Measurements from ENCODE around the gene CHST14. TPM values are rescaled to one million over a fixed set of nuclear protein-coding genes. Genes with fewer than 3 reads are reported as not detected.

The CHST14 gene, protein sequence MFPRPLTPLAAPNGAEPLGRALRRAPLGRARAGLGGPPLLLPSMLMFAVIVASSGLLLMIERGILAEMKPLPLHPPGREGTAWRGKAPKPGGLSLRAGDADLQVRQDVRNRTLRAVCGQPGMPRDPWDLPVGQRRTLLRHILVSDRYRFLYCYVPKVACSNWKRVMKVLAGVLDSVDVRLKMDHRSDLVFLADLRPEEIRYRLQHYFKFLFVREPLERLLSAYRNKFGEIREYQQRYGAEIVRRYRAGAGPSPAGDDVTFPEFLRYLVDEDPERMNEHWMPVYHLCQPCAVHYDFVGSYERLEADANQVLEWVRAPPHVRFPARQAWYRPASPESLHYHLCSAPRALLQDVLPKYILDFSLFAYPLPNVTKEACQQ
- 5.8 and 6.5 TPM in 2 replicates for total RNA-seq (2014; rRNA removed; shearing (Covaris generic))

DNA sequence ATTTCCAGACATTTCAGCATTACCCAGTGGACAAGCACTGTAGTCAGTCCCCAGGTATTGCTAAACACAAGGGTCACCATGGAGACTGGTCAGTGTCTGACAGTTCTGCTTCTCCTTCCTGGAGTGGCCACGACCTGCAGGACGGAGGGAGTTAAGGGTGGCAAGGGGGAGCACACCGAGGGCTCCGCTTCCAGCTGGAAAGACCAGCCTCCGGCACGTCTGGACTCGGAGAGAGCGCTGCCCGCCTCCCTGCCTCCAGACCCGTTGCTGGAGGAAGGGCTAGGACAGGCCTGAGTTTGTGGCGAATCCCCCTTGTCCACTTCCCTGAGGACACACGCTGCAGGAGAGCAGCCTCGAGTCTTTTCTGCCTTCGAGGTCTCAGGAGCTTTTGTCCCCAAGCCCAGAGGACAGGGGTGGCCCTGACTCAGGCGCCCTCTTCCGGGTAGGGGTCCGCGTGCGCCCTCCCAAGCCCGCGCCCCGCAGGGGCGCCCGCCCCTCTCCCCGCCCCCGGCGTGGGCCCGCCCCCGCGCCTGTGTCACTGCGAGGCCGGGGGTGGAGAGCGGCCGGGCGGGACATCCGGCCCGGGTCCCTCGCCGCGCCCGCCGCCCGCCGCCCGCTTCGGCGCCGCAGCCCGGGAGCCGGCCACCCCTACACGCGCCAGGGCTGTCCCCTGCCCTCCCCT lies at the start of gene CHST14:
Gene CHST14, plus strand, starts transcription at position 562 of the 682 bp plus-strand sequence. CDS start 230 bp downstream, outside the sequence.
- peak; percentile 49 for DNase-seq (ENCODE audit: low spot score)
- in situ Hi-C loops (cut with HindIII; ENCODE audit: low sequenced_read_pairs): no loop called here

DNA sequence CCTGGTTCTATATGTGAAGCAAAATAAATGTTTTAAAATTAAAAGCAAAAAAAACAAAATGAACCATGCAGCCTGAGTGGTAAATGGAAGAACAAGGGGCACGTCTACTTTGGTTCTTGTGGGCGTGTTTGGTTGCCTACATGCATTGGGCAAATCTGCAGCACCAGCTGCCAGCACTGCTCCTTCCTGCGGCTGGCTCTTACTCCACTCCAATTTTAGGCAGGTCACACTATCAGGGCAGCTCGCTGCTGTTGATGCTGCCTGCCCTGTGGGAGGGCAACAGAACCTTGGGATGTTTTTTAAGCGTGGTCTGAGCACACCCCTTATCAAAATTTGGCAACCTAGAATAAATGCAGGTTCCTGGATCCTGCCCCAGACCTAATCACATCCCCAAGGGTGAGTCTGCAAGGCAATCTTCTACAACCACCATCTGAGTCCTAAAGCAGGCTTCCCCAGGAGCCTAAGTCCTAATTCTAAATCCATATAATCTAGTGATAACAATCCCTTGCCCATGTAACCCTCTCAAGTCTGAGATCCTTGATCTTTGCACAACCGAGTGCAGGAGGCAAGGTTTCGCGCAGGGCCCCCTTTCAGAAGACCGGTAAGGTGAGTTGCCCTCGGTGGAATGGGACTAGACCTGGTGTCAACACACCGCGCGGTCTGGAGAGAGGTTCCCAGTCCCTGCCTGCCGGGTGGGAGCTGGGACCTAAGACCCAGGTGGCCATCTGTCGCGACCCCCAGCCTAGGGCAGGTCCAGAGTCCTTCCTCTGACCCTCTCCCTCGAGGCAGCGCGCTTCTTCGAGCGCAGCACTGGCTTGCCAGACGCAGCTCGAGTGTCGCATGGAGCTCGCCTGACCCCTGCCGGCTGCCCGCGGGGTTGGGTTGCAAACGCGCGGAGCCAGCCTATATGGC lies 49.3 kb upstream of the CHST14 start:
- DNase-seq (ENCODE audit: low spot score): peak; percentile 78
- in situ Hi-C loops (cut with HindIII; ENCODE audit: low sequenced_read_pairs): no loop called here

DNA sequence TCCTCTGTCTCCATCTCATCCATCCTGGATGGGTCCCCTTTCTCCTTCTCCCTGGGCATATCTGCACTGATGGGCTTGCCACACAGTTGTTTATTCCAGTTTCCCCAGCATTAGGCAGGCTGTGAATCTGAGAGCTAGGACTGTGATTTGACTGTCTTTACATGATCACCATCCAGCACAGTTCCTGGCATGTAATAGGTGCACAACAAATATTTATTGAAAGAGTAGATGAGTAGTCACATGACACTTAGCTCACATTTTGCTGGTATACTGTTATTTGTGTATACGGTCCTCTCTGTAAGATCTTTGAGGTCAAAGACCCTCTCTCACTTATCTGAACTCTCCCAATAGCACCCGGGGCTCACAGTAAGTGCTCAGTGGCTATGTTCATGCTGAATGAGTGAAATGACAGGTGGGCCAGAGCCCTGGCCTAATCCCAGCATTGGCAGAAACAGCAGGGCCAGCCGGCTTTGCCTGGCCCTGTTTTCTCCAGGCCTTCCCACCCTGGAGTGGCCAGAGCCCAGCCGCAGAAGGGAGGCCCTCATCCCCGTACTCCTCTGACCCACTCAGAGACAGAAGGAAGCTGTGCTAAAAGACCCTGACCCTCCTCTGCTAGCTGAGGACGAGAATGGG lies 46.2 kb upstream of the CHST14 start:
- in situ Hi-C loops (cut with HindIII; ENCODE audit: low sequenced_read_pairs): no loop called here
- no peak for DNase-seq (ENCODE audit: low spot score)

DNA sequence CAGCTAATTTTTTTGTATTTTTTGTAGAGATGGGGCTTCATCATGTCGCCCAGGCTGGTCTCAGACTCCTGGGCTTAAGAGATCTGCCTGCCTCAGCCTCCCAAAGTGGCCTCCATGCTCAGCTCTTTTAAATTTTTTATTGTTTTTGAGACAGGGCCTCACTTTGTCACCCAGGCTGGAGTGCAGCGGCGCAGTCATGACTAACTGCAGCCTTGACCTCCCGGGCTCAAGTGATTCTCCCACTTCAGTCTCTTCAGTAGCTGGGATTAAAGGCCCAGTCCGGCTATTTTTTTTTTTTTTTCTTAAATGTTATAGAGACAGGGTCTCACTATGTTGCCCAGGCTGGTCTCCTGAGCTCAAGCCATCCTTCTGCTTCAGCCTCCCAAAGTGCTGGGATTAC lies 45.1 kb upstream of the CHST14 start:
- DNase-seq (ENCODE audit: low spot score): no peak
- in situ Hi-C loops (cut with HindIII; ENCODE audit: low sequenced_read_pairs): no loop called here

DNA sequence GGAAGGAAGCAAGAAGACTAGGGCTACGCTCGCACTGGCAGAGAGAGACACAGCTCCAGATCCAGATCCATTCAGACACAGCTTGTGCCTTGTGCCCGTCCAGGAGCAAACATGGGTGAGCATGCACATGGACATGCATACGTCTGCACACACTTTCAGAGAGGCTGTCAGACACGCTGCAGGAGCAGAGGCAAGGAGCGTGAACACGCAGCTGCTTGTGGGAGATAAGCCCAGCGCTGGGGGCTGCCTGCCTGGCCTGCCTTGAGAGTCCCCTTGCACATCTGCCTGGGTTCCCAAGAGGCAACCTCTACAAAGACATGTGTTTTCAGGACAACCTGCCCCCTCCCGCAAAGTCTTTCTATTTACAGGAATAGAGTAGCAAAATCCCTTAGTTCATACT lies 43.6 kb upstream of the CHST14 start:
- no peak for DNase-seq (ENCODE audit: low spot score)
- in situ Hi-C loops (cut with HindIII; ENCODE audit: low sequenced_read_pairs): no loop called here

DNA sequence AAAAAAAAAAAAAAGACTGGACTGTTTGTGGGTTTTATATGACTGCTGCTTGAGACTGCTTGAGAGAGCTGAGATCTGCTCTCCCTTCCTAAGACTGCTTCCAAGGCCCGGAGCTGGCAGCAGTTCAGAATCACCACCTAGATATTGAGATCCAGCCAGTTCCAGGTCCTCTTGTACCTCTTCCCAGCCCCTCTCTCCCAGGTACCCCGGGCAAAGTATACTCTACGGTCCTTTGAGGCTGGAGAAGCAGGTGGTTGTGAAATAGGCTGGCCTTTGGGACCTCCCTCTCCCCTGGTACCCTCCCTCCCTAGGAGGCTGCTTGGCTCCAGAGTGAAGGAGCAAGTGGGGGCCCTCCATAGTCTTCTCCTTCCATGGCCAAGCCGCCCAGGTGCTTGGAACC lies 42.6 kb upstream of the CHST14 start:
- DNase-seq (ENCODE audit: low spot score): no peak
- in situ Hi-C loops (cut with HindIII; ENCODE audit: low sequenced_read_pairs): no loop called here

DNA sequence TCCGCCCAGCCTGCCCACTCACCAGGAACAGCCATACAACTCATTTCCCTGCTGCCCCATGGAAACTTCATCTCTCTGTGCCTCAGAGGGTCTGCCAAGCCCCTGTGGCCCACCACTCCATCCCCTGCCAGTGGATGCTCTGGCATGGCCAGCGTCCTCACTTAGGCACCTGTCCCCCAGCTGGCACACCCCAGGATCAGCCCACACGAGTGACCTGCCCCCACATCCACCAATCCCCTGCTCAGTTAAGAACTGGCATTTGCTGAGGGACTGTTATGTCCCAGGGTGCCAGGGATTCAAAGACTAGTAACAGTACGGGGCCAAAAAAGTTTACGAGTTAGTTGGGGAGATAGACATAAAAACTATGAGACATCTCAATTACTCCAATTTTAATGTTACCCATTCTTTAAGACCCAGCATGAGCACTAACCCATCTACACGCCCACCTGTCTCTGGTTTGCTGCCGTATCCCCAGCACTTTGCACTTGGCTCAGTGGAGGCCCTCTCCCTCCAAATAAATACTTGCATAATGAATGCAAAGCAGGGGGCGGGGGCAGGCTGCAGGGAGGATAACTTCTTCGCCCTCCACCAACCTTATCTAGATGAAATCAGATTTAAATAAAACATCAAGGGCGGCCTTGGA lies 41.6 kb upstream of the CHST14 start:
- DNase-seq (ENCODE audit: low spot score): no peak
- in situ Hi-C loops (cut with HindIII; ENCODE audit: low sequenced_read_pairs): no loop called here

DNA sequence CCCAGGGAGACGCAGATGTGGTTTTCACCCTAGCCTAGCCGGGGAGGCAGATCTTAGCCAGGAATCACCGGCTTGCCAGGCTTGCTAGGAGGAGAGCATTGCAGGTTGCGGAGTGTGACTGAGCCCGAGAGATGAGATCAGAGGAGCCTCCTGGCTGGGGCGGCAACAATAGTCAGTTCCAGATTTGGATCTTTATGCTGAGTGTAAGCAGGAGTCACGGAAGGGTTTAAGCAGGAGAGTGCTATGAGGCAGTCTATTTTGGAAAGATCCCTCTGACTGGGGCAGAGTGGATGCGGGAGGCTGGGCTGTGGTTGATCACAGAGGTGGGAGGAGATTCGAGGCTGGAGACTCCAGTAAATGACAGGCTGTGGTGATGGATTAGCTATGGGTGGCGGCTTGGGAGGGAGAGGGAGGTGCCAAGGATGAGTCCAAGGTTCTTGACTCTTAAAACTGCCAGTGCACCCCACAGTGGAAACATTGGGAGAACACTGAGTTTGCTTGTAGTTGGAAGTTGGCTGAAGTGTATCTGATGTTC lies 40.4 kb upstream of the CHST14 start:
- no peak for DNase-seq (ENCODE audit: low spot score)
- in situ Hi-C loops (cut with HindIII; ENCODE audit: low sequenced_read_pairs): no loop called here

DNA sequence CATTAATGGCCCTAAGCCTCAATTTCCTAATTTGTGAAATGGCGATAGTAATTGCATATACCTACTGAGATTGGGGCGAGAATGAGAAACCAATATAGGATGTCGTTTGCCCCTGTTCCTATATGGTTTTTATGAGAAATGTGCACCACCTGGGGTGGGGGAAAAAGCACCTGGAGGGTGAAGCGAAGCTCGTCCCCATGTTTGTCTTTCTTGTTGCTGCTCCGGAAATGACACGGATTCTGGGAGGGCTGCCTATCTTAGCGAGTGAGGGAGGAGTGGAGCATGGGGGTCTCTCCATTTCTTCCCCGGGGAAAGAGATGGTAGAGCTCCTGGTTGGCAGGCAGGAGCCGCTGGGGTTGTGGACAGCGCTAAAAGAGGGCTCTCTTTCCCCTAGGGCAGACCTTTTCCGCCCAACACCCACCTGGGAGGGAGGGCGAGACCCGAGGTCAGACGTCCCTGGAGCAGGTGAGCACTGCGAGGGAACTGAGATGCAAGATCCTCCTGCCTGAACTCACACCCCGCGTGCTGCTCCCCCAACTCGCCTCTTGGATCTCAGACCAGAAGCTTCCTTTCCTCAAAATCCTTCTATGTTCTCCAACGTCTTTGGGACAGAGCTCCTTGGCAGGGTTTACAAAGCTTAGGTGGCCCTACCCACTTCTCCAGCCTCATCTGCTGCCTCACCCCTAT lies 35.6 kb upstream of the CHST14 start:
- in situ Hi-C loops (cut with HindIII; ENCODE audit: low sequenced_read_pairs): no loop called here
- DNase-seq (ENCODE audit: low spot score): no peak

DNA sequence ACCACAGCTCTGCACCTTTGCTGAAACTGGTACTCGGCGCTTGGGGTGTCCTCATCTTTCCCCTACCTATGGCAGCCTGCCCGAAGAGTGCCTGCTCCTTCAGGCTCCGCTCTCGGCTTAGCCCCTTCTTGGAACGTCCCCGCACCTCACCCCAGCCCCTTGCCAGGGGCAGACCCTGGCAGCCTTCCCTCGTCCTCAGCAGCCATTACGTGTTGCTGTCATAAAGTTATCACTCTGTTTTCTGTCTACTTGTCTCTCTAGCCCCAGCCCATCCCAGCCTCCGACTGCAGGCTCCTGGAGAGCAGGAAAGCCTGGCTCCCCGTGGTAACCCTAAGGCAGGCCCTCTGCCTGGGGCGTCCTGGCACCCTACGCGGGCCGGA lies 35.1 kb upstream of the CHST14 start:
- in situ Hi-C loops (cut with HindIII; ENCODE audit: low sequenced_read_pairs): no loop called here
- DNase-seq (ENCODE audit: low spot score): no peak

DNA sequence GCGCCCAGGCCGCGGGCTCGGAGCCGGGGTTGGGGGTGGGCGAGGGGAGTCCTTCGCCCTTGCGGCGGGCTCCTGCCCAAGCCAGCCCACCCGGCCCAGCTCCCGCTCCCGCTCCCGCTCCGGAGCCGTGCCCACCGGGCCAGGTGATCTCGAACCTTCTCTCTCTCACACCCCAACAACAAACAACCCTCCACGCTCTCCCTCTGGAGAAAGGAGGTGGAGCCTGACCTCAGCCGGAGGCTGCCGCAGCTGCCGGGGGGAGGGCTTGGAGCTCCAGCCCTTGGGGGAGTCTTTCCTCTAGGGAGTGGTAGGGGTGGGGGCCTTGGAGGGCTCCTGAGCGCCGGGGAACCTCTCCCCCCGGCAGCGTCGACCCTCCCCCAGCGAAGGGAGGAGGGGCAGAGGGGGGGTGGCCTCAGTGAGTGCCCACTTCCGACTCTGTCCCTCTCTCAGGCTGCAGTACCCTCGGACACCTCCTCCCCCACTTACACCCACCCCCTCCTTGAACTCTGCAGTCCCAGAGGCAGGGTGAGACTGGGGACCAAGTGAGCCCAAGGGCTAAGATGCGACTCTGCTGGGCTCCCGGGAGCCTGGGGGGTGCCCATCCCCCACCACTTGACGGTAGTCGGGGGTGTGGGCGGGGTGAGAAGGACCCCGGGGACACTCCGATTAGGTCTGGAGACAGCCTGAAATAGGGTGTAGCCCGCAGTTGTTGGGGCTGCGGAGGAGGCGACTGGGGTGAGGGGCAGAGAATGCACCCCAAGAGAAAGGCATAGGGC lies 34.5 kb upstream of the CHST14 start:
- in situ Hi-C loops (cut with HindIII; ENCODE audit: low sequenced_read_pairs): no loop called here

DNA sequence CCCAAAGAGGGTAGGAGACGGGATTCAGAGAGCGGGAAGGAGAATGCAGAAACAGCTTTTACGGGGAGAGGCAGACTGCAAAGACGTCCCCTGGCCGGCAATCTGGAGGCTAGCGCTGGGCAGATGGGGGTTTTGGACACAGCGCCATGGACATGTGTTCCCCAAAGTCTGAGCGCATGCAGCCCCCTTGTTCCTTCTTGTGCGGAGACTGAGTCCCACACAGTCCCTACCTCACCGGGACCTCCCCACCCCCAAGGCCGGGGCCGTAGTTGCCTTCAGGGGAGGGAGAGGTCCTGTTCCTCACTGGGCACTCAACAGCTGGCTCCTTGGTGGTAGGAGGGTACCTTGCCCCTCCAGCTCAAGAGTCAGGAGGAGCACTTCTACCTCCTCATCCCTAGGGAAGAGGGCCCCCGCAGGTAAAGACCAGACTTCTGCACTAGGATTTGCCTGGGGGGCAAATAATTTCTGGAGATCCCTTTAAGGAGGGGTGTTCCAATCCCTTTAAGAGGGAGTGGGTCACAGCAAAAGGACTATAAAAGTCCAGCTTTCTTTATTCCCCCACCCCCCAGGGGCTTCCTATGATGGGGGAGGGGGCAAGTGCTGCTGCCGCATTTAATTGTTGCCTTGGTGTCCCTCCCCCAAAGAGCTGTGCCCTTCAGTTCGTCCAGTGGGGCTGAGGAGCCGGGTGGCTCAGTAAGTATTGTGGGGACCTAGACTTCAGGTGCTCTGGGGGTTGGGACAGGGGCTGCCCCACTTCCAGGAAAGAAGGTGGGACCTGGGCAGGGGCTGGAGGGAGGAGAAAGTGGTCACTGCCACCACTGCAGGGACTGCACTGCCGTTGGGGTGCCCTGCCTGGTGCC lies 33.7 kb upstream of the CHST14 start:
- peak; percentile 32 for DNase-seq (ENCODE audit: low spot score)

More for the DNA sequence above, 34.5 kb upstream of the CHST14 start:
- no peak for DNase-seq (ENCODE audit: low spot score)

DNA sequence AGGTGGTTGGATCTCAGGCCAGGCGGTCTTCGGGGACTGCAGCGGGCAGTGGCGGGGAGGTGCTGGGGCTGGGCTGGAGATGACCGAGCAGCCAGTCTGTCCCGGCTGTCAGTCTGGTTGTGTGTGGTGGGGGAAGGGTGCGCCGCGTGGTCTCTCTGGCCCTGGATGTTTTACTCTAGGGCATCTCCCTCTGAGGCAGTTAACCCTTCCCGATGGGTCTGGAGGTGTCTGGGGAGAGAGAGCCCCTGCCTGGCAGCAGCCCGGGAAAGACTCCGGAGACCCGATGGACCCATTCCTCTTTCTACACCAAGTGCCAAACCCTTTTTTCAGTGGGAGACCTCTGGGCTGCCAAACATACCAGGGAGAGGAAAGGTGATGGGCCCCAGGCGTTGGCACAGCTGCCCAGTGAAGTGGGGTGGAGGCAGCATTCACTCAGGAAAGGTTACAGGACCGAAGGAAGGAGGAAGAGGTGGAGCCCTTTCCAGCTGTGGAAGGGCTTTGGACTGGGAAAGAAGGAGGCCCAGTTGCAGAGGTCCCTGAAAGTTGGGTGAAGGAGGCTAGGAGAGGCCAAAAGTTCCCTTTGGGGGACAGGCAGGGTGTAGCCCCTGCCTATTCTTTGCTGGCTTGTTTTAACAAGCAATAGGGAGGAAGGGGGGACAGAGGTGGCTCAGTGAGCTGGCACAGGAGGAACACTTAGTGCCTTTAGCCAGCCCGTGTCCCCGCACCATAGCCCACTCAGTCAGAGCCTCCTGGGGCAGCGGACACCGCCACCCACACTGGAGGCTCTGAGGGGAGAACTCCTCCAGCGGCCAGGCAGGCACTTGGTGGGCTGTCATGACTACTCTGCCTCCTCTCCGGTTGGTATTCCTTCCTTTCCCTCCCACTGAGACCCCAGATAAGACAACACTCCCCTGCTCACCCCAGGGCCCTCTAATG lies 32.8 kb upstream of the CHST14 start:
- no peak for DNase-seq (ENCODE audit: low spot score)
- in situ Hi-C loops (cut with HindIII; ENCODE audit: low sequenced_read_pairs): no loop called here

More for the DNA sequence above, 33.7 kb upstream of the CHST14 start:
- in situ Hi-C loops (cut with HindIII; ENCODE audit: low sequenced_read_pairs): no loop called here

DNA sequence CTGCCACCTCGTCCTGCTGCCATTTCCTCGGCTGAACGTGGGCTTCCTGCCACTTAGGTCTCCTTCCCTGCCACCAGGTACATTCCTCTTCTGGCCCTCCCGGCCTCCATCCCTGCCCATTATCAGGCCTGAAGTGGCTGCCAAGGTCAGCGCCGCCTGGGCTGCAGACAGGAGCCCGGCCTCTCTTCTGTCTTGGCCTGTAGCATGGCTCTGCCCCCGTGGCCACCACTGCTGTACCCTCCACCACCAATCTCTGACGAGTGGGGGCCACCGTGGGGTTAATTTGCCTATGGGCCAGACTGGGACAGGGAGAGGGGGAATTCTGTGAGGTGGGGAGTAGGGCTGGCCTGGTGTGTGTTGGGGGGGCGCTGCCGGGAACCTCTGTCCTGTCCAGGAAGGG lies 32.1 kb upstream of the CHST14 start:
- in situ Hi-C loops (cut with HindIII; ENCODE audit: low sequenced_read_pairs): no loop called here
- no peak for DNase-seq (ENCODE audit: low spot score)

DNA sequence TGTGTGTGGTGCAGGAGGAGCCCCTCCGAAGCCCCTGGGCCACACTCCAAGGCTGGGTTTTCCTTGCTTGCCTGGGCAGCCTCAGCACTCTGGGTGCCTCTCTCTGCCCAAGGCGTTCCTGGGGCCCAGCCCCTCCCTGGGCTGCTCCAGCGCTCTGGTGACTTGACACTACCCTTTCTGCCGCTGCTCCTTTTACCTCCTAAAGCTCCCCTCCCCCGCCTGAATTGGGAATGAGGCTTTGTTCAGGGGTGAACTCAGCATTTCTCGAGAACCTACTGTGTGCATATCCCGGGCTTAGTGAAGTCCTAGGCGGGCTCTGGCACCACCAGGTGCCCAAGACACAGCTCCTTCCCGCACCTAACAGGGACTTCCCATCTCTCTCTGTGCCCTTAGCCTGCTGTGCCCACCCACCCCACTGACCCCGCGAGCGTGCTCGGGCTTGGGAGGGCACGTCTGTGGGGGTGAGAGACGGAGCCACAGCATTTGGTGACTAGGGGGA lies 31.3 kb upstream of the CHST14 start:
- in situ Hi-C loops (cut with HindIII; ENCODE audit: low sequenced_read_pairs): no loop called here
- DNase-seq (ENCODE audit: low spot score): peak; percentile 40
